Muscle of arm (tissue), 12 donors: Measurements from ENCODE around the gene SLC35E3. TPM values are rescaled to one million over a fixed set of nuclear protein-coding genes. Genes with fewer than 3 reads are reported as not detected.
"Not testable (repeated sequence)": the region's sequence is repeated elsewhere in the genome, so short reads cannot be mapped to it uniquely, and the experiment has no call there.

ENCODE experiments used
- DNase-seq: peaks from one replicate; pipeline ENCODE4 v3.0.0-alpha.2; 2013
- polyA plus RNA-seq, 12 donors: library from polyadenylated mRNA; unstranded; fragments of 120-200 nt; gene quantifications; one replicate each; pipeline ENCODE4 v1.2.1, GENCODE V29; 2013; ENCODE audit not compliant: insufficient read length in 12 of 12

SLC35E3 gene
- polyA plus RNA-seq, 12 donors, result 15.9 to 30.6 (median 20.1) TPM; not detected in 1

- no peak for DNase-seq
Measured at GRCh38 chr12:68793436-68793835, 47.5 kb downstream of the SLC35E3 start.

GRCh38 chr12:68793975-68794652, 48.1 kb downstream of the SLC35E3 start:
- DNase-seq, result no peak

- no peak for DNase-seq
Measured at GRCh38 chr12:68794653-68795251, 48.8 kb downstream of the SLC35E3 start.

GRCh38 chr12:68796399-68796798, 50.4 kb downstream of the SLC35E3 start:
- no peak for DNase-seq

GRCh38 chr12:68798882-68799234, 52.9 kb downstream of the SLC35E3 start:
- DNase-seq, result no peak

DNA sequence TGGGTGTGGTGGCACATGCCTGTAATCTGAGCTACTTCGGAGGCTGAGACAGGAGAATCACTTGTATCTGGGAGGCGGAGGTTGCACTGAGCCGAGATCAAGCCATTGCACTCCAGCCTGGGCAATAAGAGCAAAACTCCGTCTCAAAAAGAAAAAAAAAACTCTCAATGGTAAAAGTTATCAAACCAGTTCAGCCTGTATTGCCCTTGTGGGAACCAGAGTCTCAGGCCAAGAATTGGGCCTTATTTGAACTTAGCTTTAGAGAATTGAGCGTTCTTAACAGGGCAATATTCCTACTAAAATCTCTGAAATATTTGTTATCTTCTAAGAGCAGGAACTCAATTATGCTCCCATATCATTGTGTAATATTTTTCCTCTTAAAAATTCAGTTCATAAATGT, 54.3 kb downstream of the SLC35E3 start:
- no peak for DNase-seq

- not testable (repeated sequence) for DNase-seq
Measured at GRCh38 chr12:68801124-68801523, 55.1 kb downstream of the SLC35E3 start.

DNA sequence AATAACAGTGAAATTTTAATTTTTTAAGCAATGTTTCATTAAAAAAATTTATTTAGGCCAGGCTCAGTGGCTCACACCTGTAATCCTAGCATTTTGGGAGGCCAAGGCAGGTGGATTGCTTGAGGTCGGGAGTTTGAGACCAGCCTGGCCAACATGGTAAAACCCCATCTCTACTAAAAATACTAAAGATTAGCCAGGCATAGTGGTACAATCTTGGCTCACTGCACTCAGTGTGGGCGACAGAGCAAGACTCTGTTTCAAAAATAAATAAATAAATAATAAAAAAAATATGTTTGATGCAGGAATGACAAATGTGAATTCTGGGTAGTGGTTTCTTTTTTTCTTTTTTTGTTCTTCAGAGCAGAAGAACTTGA, 56.4 kb downstream of the SLC35E3 start:
- not testable (repeated sequence) for DNase-seq

DNA sequence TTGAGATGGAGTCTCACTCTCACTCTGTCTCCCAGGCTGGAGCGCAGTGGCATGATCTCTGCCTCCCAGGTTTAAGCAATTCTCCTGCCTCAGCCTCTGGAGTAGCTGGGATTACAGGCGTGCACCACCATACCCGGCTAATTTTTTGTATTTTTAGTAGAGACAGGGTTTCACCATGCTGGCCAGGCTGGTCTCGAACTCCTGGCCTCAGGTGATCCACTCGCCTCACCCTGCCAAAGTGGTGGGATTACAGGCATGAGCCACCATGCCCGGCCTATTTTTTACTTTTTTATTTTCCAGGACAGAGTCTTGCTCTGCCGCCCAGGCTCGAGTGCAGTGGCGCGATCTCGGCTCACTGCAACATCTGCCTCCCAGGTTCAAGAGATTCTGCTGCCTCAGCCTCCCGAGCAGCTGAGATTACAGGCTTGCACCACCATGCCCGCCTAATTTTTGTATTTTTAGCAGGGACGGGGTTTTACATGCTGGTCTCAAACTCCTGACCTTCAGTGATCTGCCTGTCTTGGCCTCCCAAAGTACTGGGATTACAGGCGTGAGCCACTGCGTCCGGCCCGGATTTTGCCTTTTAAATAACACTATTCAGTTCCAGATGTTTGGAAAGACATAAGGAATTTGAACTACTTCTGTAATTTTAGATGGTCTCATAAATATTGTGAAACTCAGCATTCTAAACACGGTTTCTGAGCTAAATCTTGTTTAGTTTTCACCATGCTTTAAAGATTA, 57.1 kb downstream of the SLC35E3 start:
- DNase-seq, result not testable (repeated sequence)

DNA sequence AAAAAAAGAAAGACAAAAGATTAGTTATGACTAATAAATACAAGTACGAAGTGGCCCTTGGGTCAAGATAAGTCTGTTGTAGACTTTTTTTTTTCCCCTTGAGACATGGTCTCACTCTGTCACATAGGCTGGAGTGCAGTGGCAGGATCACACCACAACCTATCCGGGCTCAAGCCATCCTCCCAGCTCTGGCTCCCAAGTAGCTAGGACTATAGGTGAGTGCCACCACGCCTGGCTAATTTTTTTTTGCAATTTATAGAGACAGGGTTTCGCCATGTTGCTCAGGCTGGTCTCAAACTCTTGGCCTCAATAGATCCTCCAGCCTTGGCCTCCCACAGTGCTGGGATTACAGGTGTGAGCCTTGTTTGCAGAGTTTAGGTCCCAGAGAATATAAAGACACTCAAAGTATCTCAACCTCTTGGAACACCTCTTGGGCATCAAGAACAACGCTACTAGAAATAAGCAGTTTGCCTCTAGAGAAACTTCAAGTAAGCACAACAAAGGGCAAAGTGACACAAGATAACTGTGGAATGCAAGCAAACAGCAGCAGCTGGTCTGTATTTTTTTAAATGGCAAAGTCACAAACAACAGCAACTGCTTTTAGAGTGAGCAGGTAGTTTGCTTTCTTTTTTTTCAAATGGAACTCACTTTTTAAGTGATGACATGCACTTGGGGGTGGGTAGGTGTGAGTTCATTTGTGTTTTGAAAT, 58.1 kb downstream of the SLC35E3 start:
- DNase-seq, result no peak

DNA sequence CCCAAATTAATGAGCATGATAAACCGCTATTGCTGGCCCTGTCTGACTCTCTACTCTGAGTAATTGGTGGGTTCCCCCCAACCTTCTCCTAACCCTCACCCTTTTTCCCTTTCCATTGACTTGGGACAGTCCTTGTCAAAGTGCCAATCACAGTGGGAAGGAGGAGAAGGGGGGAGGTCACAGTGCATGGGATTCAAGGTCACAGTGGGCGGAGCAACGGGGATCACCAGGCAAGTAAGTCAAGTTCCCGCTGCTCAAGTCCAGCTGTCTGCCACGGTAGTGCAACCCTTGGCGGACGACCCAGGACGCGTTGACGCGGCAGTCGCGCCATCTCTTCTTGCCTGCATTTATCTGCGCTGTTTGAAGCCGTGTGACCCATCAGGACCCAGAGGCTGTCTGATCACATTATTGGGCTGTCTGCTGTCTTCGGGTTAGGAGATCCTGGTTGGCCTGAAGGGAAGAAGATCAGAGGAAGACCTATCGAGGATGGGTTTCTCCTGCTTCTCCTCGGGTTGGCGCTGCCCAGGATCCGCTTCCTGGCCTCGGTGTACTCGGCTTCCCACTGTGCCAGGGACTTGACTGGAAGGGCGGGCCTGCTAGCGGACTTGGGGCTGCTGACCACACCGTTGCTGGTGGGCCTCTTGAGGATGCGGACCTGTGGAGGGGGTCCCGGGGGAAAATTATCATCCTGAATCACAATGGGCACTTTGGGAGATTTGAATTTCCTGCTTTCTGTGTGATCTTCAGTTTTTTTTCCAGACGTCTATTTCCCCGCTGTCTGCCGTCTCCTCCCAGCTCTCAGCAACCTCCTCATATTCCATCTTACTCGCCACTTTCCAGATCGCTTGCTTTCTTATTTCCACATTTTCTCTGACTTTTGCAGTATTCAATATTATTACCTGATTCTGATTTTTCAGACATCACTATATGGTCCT, 58.9 kb downstream of the SLC35E3 start:
- no peak for DNase-seq

DNA sequence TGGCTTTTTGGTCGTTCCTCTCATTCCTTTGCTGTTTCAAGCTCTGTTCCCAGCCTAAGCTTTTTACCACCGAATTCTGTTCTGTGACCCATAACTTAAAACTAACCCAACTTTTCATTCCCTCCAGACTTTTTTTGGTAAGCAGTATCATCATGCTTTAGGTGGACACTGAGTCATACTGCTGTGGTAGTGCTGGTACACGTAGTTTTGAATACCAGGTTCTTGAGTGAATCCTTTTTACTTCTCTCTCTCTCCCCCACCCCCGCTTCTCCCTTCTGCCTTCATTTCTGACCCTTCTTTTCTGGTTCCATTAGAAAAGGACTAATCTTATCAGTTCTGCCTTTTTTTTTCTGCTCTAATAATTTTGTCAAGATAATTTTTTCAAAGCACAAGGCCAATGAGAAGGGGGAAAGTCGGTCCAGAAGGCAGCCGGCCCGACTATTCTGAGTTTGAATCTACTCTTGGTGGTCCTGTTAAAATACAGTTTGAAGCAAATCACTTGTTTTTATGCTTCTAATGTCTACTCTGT, 59.7 kb downstream of the SLC35E3 start:
- no peak for DNase-seq

GRCh38 chr12:68806488-68807237, 60.7 kb downstream of the SLC35E3 start:
- no peak for DNase-seq

GRCh38 chr12:68807274-68807575, 61.2 kb downstream of the SLC35E3 start:
- not testable (repeated sequence) for DNase-seq

DNA sequence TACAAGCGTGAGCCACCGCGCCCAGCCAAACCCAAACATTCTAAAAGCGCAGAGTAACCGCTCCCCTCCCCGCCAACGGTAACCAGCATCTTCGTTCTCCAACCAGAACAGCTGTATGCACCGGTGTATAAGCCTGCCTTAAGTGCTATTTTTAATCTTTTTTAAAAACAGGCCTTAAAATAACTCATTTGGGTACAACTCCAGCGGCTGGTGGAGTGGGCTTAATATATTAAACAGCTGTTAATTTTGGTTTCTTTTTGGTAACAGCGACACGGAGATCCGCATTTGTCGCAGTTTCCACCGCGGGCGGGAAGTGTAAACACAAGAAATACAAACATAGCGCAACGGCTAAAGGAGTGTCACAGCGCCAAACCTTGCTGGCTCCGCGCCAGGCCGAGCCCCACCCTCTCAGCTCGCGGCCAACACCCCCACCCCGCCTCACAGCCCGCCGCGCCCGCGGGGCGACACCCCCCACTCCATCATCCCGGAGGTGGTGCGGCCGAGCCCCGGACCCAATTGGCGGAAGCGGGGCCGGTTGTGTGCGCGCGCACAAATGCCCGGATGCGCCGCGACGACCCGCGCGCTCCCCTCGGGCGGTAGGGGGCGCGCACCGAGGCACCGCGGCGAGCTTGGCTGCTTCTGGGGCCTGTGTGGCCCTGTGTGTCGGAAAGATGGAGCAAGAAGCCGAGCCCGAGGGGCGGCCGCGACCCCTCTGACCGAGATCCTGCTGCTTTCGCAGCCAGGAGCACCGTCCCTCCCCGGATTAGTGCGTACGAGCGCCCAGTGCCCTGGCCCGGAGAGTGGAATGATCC, 61.8 kb downstream of the SLC35E3 start, which contains the start of gene MDM2:
MDM2 (plus strand) TSS at position 602 of the 812 bp plus-strand sequence. CDS start 301 bp downstream, outside the sequence.
- DNase-seq, result peak; percentile 93

DNA sequence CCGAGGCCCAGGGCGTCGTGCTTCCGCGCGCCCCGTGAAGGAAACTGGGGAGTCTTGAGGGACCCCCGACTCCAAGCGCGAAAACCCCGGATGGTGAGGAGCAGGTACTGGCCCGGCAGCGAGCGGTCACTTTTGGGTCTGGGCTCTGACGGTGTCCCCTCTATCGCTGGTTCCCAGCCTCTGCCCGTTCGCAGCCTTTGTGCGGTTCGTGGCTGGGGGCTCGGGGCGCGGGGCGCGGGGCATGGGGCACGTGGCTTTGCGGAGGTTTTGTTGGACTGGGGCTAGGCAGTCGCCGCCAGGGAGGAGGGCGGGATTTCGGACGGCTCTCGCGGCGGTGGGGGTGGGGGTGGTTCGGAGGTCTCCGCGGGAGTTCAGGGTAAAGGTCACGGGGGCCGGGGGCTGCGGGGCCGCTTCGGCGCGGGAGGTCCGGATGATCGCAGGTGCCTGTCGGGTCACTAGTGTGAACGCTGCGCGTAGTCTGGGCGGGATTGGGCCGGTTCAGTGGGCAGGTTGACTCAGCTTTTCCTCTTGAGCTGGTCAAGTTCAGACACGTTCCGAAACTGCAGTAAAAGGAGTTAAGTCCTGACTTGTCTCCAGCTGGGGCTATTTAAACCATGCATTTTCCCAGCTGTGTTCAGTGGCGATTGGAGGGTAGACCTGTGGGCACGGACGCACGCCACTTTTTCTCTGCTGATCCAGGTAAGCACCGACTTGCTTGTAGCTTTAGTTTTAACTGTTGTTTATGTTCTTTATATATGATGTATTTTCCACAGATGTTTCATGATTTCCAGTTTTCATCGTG, 62.6 kb downstream of the SLC35E3 start:
- DNase-seq, result peak; percentile 87

GRCh38 chr12:68809190-68810026, 63.4 kb downstream of the SLC35E3 start:
- no peak for DNase-seq

DNA sequence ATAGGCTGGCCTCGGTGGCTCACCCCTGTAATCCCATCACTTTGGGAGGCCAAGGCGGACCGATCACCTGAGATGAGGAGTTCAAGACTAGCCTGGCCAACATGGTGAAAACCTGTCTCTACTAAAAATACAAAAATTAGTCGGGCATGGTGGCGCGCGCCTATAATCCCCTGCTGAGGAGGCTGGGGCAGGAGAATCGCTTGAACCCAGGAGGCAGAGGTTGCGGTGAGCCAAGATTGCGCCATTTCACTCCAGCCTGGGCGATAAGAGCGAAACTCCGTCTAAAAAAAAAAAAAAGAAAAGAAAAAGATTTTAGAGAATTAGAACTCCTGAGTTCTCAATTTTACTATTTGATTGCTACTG, 64.0 kb downstream of the SLC35E3 start:
- DNase-seq, result not testable (repeated sequence)
